HG02763 (cell line): ENCODE measurements around the gene TGFBR1.
"Not testable (repeated sequence)": the region's sequence is repeated elsewhere in the genome, so short reads cannot be mapped to it uniquely, and the experiment has no call there.

Experiments used
- ATAC-seq: cut with Tn5 transposase; IDR thresholded peaks from one replicate; pipeline ENCODE4 v1.9.1; 2021; ENCODE audit warnings: mild to moderate bottlenecking, moderate library complexity; ENCODE audit not compliant: unreplicated experiment

The TGFBR1 gene

DNA sequence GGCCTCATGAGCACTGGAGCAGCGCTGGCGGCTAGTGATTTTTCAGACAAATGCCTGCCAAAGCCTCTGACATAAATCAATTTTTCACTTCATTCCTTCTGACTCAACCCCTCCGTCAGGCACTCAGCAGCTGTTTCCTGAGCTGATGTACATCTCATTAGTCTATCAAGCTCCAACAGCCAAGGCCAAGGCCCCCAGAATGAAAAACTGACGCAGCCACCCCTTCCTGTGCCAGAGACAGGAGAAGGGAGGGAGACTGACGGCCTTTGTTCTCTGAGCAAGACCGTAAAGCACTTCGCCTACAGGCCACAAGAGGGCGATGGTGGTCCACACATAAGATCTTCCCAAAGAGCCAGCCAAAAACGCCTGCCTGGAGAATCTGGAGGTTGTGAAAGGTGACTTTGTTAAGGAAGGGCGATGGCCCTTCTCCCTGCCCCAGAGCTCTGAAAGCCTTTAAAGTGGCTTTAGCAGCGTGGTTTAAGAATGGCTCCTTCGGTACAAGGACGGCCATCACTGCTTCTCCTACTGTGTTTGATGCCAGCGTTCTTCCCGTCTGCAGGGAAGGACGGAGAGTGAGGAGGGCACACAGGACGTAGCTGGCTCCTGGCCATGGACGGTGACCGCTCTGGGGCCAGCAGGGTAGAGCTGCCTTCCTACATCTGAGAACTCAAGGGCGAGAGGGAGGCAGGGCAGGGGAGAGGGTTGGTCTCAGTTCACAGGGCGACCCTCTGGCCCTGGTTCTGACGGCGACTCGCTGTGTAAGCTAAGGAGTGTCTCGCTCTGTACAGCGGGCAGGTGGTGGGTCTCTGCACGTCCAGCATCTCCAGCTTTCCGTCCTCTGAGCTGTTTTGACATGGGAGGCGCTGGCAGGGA, 79.8 kb downstream of the TGFBR1 start:
- peak; percentile 41 for ATAC-seq

DNA sequence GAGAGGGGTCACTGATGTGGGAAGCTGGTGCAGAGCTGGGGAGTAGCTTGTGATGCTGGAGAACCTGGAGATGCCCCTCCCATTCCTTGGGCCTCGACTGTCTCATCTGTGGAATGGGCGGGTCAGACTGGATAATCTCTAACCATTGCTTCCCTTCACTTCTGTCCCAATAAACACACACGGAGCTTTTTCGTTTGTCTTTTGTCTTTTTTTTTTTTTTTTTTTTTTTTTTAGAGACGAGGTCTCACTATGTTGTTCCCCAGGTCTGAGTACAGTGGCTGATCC, 80.4 kb downstream of the TGFBR1 start:
- ATAC-seq = no peak

DNA sequence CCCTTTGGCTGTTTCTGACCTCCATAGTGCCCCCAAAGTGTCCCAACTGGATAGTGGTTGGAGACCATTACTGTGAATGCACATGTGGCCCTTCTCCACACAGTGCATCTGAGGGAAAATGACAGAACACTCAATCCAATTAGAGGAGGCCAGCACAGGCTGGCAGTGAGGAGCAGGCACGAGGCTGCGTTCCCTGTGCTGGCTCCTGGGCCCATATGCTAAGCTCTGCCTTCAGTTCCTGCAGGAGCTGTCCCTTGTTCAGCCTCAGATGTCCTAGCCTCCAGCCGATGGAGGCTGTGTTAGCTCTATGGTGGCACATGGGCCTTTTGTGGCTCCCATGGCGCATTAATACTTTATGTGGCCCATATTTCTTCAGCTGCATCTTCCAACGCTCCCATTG, 81.0 kb downstream of the TGFBR1 start:
- no peak for ATAC-seq

DNA sequence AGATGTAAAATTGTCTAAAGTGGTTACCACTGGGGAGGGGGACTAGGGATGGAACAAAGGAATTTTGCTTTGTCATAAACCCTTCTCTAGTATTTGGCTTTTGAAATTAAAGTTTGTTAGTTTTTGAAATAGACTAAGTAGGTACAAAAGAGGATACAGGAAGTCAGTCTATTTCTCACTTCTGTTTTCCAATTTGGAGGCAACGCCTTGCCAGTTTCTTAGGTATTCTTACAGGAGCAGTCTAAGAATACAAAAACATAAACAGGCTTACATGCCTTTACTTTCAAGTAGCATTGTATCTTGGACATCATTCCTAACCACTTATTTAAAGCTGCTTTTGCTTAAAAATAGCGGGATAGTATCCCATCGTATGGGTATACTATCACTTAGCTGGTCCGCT, 82.4 kb downstream of the TGFBR1 start:
- no peak for ATAC-seq

DNA sequence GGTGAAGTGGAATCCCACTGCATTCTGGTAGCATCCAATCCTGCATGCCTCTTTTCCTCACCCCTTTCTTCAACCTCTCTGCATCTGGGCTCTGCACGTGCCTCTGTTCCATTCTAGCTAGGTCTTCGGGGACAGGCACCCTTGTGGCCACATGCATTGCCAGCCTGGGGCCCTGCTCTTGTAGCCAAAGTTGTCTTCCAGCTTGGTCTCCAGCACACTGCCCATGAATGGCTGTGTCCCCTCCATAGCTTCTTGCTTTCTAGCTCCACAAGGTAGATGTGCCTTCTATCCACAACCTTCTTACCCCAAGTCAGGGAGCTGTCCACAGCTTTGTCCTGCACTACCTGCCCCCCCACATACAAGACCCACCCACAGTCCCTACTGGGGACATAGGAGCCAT, 84.3 kb downstream of the TGFBR1 start:
- ATAC-seq = no peak

DNA sequence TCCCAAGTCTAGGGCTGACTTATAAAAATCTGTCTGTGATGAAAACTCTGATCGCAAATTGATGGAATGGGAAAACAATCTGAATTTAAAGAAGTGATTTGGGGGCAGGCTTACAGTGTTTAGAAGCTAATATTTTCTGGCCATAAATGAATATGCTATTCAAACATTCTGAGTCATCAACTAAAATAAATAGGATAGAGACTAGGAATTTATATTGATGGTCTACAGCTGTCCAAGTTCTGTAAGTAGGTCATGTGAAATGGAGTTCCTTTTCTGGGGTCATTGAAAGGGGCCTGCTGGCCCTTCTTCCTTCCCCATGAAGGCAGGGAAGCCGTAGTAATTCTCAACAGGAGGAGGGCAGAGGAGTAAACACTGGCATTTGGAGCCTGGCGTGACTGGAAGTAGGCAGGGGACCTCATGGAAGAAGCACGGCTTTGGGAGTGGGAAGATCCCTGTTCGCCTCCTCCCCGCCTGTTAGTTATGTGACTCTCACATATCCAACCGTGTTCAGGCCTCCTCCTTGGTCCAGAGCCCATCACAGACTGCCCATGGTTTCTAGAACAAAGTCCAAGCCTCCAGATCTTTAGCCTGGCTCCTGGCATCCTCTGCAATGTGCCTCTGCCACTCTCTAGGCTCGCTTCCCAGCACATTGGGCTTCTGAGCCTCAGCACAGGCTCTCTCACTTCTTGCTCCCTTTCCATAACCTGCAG, 85.1 kb downstream of the TGFBR1 start:
- ATAC-seq = no peak

DNA sequence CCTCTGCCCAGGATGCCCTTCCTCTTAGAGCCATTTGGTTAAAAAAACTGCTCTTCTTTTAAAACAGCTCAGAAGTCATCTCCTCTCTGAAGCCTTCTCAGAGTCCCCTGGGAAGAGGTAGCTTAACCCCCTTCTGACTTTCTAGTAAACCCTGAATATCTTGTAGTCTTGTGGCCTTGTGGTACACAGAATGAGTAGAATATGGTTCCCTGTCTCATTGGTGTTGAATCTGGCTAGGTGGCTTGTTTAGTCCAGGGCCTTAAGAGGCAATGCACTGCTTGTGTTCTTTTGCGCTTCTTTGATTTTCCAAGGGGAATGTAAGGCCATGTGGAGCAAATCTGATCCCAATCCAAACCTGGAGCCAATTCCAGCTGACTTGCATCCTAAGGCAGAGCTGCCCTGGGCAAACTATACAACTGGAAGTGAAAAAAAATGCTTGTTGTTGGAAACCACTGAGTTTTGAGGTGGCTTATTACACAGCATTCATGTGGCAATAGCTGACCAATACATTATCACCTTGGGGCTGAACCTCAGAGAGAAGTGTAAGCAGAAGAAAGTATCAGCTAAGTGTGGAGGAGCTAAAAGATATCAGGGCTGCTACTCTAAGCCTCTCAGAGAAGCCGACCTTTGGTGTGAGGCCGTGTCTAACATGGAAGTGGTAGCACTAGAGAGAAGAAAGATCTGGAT, 85.8 kb downstream of the TGFBR1 start:
- no peak for ATAC-seq

DNA sequence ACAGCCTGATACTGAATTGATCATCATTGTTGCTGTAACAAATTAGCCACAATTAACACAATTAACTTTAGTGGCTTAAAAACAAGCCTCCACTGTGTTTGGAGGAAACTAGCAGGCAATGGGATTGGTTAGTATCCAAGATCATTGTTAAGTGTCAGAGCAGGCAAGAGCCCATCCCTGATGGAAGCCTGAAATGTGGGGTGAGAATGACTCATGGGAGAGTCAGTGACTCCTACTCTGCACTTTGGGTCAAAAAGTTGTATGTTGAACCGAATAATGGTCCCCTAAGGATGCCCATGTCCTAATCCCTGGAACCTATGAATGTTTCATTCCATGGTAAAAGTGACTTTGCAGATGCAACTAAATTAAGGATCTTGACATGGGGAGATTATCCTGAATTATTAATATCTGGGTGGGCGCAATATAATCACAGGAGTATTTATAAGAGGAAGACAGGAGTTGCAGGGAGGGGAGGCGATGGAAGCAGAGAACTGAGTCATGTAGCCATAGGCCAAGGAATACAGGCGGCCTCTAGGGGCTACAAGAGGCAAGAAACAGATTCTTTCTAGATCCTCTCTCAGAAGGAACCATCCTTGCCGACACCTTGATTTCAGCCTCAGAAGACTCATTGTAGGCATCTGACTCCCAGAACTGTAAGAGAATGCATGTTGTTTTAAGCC, 88.0 kb downstream of the TGFBR1 start:
- ATAC-seq = no peak

DNA sequence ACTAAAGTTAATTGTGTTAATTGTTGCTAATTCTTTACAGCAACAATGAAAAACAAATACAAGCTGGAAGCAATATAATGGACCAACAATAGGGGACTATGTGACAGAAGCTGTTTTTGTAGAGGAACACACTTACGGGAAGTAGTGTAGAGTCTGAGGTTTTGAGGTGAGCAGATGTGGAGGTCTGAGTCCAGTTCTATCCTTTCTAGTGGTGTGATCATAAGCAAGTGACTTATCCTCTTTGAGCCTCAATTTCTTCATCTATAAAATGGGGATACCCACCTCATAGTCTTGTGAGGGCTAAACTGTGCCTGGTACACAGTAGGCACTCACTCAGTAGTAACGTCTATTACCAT, 88.5 kb downstream of the TGFBR1 start:
- no peak for ATAC-seq

DNA sequence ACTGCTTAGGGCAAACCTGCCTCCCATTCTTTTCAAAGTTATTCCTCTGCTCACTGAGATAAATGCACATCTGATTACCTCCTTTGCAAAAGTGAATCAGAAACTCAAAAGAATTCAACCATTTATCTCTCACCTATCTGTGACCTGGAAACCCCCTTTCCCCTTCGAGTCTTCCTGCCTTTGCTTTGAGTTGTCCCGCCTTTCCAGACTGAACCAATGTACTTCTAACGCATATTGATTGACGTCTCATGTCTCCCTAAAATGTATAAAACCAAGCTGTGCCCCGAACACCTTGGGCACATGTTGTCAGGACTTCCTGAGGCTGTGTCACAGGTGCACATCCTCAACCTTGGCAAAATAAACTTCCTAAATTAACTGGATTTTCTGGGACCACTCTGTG, 91.6 kb downstream of the TGFBR1 start:
- ATAC-seq = not testable (repeated sequence)

DNA sequence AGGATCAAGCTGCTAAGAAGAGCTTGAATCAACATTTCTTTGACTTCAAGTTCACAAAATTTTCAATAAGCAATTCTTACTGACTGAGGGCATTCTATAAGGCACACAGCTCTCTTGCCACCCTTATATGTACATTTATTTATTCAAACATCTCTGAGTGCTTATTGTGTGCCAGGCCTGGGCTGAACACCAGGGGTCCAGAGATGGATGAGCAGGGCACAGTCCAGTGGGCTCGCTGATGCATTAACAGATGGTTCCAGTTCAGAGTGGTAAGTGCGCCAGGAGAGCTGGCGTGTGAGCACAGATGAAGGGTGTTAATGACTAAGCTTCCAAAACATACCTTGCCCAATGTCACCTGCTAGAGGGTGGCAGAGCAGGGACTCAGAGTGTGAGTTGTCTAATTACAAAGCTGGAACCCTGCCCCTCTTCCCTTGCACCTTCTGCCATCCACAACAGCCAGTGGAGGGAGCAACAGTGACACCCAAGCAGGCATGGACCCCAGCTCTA, 92.3 kb downstream of the TGFBR1 start:
- ATAC-seq = no peak

DNA sequence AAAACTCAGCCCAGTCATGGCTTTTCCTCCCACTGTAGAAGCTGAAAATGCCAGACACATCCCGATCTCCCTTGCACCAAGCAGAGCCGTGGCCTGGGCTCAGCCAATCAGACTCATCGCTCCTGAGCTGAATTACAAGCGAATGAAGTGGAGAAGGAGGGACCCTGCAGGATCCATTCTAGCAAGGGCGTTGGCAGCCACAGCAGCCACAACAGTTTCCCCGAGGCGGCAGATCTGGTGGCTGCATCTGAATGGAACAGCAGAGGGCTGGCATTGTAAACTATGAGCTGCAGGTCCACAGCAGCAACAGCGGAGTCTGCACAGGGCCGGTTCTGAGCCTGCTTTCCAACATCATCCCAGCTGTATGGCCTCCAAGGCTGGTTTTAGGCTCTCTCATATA, 93.1 kb downstream of the TGFBR1 start:
- no peak for ATAC-seq

DNA sequence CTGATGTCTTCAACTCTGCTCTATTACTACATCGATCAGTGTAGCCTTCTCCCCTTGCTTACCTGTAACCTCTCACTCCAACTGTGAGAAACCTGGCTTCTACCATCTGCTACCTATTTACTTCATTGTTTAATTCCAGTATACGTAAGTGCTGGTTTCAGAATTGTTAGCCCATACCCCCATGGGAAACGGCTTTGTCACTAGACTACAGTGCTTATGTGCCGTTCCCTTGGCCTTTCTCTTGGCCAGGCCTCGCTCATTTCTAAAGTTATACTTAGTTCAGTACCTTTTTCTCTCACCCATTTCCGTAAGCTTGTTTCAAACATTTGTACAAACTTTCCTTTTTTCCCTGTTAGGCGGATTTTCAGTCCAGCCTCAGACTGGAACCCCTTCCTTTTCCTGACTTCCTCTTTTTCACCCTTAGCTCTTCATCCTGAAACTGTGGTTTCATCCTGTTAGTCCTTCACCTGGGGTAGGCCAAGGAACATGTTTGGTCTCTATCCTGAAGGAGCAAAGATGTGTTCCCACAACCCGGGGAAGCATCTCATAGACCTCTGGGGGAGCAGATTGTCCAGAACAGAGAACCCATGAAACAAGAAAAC, 95.1 kb downstream of the TGFBR1 start:
- peak; percentile 44 for ATAC-seq

DNA sequence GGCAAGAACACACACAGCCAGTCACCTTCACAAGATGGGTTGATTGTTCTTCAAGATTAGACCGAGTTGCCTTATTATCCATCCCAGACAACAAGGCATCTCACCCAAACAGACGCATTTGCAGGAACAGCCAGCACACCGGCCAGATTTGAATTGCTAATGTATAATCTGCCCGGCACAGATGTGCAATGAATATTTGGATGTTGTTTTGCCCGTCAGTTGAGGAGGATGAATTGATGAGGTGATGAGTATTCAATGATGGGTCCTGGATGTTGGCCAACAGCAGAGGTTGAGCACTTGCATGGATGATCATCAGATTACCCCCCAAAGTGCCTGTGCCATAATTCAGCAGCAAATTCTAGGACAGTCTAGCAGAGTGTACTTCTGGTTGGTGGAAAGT, 96.7 kb downstream of the TGFBR1 start:
- ATAC-seq = no peak
